GM13976 (cell line): Measurements from ENCODE around the gene TRIM65.
"Not testable (repeated sequence)": the region's sequence is repeated elsewhere in the genome, so short reads cannot be mapped to it uniquely, and the experiment has no call there.

ENCODE experiments used
- DNase-seq: peaks from one replicate; pipeline ENCODE4 v3.0.0; 2012; ENCODE audit warnings: low spot score
- in situ Hi-C: fragments of 300-500 bp; cut with MboI; formaldehyde crosslinking; loops from one replicate; pipeline ENCODE4 v1.12.0; 2022; ENCODE audit warnings: low sequenced_read_pairs, mixed read lengths, inconsistent platforms; ENCODE audit not compliant: unreplicated experiment
- TF ChIP-seq, protein P1 (sequence below): IDR thresholded peaks from 2 replicates; pipeline ENCODE4 v1.5.1; 2012; ENCODE audit warnings: borderline replicate concordance, mild to moderate bottlenecking; ENCODE audit not compliant: insufficient read depth; ENCODE audit errors: extremely low read depth, missing control alignments, control extremely low read depth

The TRIM65 gene

DNA sequence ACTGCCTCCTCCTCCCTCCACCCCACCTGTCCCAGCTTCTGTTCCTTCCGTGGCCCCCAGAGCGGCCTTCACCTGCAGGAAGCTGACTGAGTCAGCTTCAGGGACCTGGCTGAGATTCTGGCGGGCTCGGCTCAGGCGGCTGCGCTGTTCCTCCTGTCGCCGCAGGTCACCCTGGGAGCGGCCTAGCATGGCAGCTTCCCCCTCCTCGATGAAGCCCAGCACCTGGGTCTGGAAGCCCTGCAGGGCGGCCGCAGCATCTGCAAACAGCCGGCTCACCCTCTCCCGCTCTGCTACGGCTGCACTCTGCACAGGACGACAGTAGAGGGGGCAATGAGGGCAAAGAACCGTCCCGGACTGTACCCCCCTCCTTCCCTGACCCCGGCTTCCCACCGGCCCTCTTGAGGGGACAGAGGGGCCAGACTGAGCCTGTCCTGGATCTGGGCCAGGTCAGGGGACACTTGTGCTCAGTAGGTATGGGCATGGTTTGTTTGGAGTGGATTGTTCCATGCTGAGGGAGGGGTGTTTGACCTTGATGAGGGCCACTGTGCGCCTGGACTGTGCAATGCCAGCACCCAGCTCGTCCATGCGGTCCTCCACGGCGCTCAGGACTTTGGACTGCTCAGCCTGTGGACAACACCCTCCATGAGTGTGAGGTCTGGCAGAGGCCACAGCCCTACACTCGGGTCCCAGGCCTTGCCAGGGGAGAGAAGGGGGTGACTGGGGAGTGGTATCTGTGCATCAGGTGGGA is 20.4 kb downstream of the TRIM65 start:
- in situ Hi-C loops = no loop called here
- TF ChIP-seq, protein P1, sequence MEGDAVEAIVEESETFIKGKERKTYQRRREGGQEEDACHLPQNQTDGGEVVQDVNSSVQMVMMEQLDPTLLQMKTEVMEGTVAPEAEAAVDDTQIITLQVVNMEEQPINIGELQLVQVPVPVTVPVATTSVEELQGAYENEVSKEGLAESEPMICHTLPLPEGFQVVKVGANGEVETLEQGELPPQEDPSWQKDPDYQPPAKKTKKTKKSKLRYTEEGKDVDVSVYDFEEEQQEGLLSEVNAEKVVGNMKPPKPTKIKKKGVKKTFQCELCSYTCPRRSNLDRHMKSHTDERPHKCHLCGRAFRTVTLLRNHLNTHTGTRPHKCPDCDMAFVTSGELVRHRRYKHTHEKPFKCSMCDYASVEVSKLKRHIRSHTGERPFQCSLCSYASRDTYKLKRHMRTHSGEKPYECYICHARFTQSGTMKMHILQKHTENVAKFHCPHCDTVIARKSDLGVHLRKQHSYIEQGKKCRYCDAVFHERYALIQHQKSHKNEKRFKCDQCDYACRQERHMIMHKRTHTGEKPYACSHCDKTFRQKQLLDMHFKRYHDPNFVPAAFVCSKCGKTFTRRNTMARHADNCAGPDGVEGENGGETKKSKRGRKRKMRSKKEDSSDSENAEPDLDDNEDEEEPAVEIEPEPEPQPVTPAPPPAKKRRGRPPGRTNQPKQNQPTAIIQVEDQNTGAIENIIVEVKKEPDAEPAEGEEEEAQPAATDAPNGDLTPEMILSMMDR = no peak
- peak; percentile 70 for DNase-seq

DNA sequence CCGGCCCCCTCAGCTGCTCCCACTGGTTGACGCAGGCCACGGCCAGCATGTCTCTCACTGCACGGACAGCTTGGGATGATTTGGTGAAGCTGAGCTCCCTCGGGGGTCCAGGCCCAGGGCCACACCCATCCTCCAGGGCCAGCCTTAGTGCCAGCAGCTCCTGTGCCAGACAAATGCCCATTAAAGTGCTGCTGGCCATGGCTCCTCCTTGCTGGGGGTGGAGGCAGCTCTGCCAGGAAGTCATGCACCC is 20.9 kb downstream of the TRIM65 start:
- in situ Hi-C loops = no loop called here
- no peak for DNase-seq
- TF ChIP-seq, protein P1 = no peak

DNA sequence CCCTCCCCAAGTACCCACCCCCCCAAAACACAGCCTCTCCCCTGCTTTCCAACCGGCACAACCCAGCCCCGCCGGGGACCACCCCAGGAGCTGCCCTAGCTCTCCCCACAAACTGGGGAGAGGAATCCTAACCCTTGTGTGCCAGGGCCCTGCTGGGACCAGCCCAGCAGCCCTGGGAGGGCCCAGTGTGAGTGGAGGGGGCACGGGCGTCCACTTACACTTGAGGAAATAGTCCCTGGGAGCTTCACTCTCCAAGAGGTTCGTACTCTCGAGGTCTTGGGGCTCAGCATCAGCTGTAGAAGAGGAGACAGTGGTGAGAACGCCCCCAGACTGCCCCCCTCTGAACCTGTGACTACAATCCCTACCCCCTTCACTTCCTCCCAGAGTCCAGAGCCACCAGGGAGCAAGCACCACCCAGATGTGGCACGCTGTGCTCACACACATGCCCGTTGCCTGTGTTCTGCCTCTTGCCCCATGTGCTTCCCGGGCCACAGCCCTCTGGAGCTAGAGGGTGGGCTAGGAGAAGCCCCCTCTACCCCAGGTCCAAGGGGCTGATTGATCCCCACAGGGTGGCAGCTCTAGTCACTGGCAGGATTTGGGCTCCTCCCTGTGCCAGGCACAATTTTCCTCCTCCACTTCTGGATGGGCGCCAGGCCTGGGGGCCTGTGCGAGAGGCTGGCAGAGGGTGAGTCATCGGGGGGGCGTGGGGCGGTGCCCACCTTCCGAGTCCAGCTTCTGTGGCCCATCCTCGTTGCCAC is 21.4 kb downstream of the TRIM65 start:
- no peak for DNase-seq
- in situ Hi-C loops = no loop called here
- TF ChIP-seq, protein P1 = no peak

DNA sequence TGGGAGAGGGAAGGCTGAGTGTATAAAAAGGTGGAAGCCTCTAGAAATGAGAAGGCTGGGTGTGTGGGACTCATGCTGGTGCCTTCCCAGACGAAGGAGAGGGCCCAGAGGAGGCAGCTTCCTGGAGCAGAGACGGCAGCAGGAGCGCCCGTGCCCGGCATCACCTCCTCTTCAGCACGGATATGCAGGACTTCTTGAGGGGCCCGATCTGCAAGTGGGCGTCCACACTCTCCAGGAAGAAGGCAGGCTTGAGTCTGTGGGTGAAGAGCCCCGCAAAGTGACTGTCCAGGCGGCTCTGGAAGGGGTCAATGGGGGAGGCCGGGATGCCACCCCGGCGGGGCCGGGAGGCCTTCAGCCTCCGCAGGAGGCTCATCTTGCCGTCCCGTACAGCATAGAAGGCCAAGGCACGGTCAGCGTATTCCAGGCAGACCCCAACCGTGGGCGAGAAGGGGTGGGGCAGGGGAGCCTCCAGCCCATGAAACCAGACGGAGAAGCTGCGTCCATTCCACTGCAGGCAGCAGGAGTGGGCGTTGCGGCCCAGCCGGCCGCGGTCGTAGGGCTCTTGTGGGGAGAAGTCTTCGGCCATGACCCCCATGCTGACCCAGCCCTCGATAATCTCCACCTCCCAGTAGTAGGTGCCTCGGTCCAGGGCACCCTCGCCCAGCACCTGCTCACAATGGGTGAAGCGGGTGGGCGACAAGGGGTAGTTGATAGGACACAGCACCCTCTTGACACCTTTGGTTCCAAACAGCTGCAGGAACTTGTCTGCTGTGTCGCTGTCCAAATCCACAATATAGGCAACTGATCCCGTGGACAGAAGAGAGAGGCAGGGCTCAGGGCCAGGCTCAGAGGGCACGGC is 22.2 kb downstream of the TRIM65 start:
- in situ Hi-C loops = no loop called here

DNA sequence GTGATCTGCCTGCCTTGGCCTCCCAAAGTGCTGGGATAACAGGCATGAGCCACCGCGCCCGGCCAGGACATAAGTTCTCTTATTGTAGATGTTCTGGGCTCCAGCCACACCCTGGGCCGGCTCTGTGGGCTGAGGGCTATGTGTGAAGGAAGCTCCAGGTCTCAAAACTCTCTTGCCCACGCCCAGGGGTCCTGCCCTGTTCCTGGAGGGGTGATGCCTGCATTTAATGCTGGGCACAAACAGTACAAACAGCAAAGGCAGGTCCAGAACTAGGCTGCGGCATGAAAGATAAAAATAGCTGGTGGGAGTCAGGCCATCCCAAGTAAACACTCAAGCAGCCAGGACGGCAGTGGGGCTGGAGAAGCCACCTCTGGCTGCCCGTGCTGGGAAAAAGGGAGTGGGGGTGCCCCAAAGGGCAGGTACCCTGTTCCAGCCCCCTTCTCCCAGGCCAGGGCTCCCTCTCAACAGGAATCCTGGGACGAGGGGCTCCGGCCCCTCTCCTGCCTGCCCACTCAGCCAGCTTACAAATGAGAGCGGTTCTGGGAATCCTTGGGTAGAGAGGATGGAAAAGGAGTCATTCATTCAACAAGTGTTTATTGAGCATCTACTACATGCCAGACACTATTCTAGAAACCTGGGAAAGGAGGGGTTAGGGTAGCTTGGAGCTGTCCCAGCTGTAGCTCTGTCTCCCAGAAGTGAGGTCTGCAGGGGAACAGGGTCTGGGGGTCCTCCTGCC is 23.0 kb downstream of the TRIM65 start:
- no peak for DNase-seq
- in situ Hi-C loops = no loop called here
- TF ChIP-seq, protein P1 = no peak

More for the DNA sequence above, 22.2 kb downstream of the TRIM65 start:
- TF ChIP-seq, protein P1 = no peak
- DNase-seq = no peak

DNA sequence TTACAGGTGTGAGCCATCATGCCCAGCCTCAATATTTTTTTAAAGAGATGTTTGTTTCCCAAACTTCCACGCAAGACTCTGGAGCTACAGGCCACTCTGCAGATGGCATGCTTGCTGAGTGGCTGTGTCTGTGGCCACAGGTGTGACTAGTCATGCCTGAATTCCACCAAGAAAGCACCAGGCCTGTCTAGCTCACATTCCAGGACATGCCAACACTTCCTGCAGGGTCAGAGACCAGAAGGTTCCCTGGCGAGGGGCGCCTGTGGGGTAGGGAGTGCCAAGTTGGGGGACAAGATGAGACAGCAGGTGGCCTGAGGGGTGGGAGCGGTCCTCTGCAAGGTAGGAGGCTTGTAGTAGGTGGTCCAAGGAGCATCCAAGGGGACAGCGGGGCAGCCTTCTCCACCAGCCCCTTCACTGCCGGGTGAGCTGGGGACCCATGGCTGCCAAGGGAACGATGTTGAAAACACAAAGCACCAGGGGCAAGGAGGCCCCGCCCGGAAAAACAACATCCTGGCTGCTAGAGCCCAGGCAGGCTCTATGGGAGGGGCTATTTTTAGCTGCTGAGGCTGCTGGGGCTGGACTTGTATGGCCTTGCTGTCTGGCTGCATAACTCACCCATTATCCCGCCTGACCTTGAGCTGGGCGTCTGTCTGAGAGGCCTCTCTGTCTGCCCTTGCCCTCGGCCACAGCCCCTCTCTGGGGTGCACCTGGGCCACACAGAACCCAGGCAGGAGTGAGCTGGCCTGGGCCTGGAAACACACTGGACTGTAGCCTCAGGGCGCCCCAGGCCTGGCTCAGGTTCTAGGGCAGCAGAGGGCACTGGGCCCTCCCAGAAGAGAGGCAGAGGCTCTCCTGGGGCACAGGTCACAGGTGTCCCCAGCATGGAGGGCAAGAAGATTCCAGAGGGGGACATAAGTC is 24.1 kb downstream of the TRIM65 start:
- no peak for DNase-seq
- in situ Hi-C loops = no loop called here
- TF ChIP-seq, protein P1 = no peak

DNA sequence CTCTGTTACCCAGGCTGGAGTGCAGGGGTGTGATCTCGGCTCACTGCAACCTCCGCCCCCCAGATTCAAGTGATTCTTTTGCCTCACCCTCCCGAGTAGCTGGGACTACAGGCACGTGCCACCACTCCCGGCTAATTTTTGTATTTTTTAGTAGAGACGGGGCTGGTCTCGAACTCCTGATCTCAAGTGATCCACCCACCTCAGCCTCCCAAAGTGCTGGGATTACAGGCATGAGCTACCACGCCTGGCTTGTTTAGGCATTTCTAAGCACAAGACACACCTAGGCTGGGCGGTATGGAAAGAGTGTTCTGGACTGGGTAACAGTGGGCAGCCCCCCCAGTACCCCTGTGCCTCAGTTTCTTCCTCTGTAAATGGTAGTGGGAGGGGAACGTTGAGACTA is 26.5 kb downstream of the TRIM65 start:
- in situ Hi-C loops, DNase-seq: not testable (repeated sequence)
